ENCODE measurements around the gene UGT3A2.

The UGT3A2 gene

GRCh38 chr5:36066540-36067210 lies at the start of gene UGT3A2:
TSS of gene UGT3A2 (minus strand) at chr5:36066882. CDS start at chr5:36066789, 93 bp downstream.
- DNase-seq (ENCODE audit: insufficient read length, low spot score) (no peak), FAIRE-seq (peak; percentile 49)

GRCh38 chr5:36111238-36111637 lies 44.6 kb upstream of the UGT3A2 start:
- DNase-seq (ENCODE audit: insufficient read length, low spot score) = no peak
- no peak for FAIRE-seq

- no peak for DNase-seq (ENCODE audit: insufficient read length, low spot score)
- FAIRE-seq = no peak
These were observed 42.2 kb upstream of the UGT3A2 start for GRCh38 chr5:36108758-36109460.

- FAIRE-seq (no peak), DNase-seq (ENCODE audit: insufficient read length, low spot score) (no peak)
These were observed 39.1 kb upstream of the UGT3A2 start for GRCh38 chr5:36105819-36106218.

- DNase-seq (ENCODE audit: insufficient read length, low spot score) = no peak
- no peak for FAIRE-seq
These were observed 33.1 kb upstream of the UGT3A2 start for GRCh38 chr5:36099748-36100147.

GRCh38 chr5:36096486-36096885 lies 29.8 kb upstream of the UGT3A2 start:
- FAIRE-seq (no peak), DNase-seq (ENCODE audit: insufficient read length, low spot score) (no peak)

GRCh38 chr5:36089989-36090388 lies 23.3 kb upstream of the UGT3A2 start:
- FAIRE-seq (peak; percentile 64), DNase-seq (ENCODE audit: insufficient read length, low spot score) (no peak)

GRCh38 chr5:36079200-36079781 lies 12.6 kb upstream of the UGT3A2 start:
- DNase-seq (ENCODE audit: insufficient read length, low spot score) = peak; percentile 91
- peak; percentile 90 for FAIRE-seq

- DNase-seq (ENCODE audit: insufficient read length, low spot score) = no peak
- FAIRE-seq = peak; percentile 48
These were observed 11.7 kb upstream of the UGT3A2 start for GRCh38 chr5:36078430-36078829.

GRCh38 chr5:36073595-36074216 lies 7.0 kb upstream of the UGT3A2 start:
- DNase-seq (ENCODE audit: insufficient read length, low spot score) (no peak), FAIRE-seq (peak; percentile 64)

- no peak for DNase-seq (ENCODE audit: insufficient read length, low spot score)
- FAIRE-seq = peak; percentile 71
These were observed 4.2 kb upstream of the UGT3A2 start for GRCh38 chr5:36070687-36071571.

- DNase-seq (ENCODE audit: insufficient read length, low spot score) = no peak
- no peak for FAIRE-seq
These were observed 2.1 kb upstream of the UGT3A2 start for GRCh38 chr5:36068751-36069281.

- FAIRE-seq (no peak), DNase-seq (ENCODE audit: insufficient read length, low spot score) (no peak)
These were observed 612 bp downstream of the UGT3A2 start for GRCh38 chr5:36066001-36066539.

GRCh38 chr5:36060420-36060887 lies 6.2 kb downstream of the UGT3A2 start:
- no peak for FAIRE-seq
- DNase-seq (ENCODE audit: insufficient read length, low spot score) = peak; percentile 56

- FAIRE-seq = peak; percentile 55
- DNase-seq (ENCODE audit: insufficient read length, low spot score) = no peak
These were observed 6.9 kb downstream of the UGT3A2 start for GRCh38 chr5:36059571-36060419.

GRCh38 chr5:36058776-36059175 lies 7.9 kb downstream of the UGT3A2 start:
- DNase-seq (ENCODE audit: insufficient read length, low spot score) = no peak
- FAIRE-seq = no peak

- no peak for FAIRE-seq
- no peak for DNase-seq (ENCODE audit: insufficient read length, low spot score)
These were observed 9.3 kb downstream of the UGT3A2 start for GRCh38 chr5:36057386-36057785.

GRCh38 chr5:36056422-36056821 lies 10.3 kb downstream of the UGT3A2 start:
- DNase-seq (ENCODE audit: insufficient read length, low spot score) (no peak), FAIRE-seq (no peak)

- FAIRE-seq (no peak), DNase-seq (ENCODE audit: insufficient read length, low spot score) (no peak)
These were observed 10.7 kb downstream of the UGT3A2 start for GRCh38 chr5:36055984-36056383.
